Common myeloid progenitor, CD34-positive (primary cell): ENCODE measurements around the gene ADGRE3. TPM values are rescaled to one million over a fixed set of nuclear protein-coding genes. Genes with fewer than 3 reads are reported as not detected.
A peak's percentile ranks its signal among the peaks of the same experiment; 100 is the strongest.

Source experiments
- CTCF ChIA-PET: fragments of 350-600 bp; sonication (Branson Sonifier 250); formaldehyde crosslinking; loops from one replicate; lab custom pipeline; 2021; ENCODE audit warnings: antibody characterized with exemption; lab: Charles Lee
- POLR2A ChIA-PET: fragments of 350-600 bp; sonication (Branson Sonifier 250); formaldehyde crosslinking; loops from one replicate; lab custom pipeline; 2021; ENCODE audit warnings: antibody characterized with exemption; lab: Charles Lee
- DNase-seq, 3 donors: peaks; one replicate each; pipeline versions ENCODE4 v3.0.0 to v3.0.0-alpha.2; 2013
- H3K27ac ChIP-seq, 2 experiments: 1 replicate in 1 of 2; 2 replicates in 1 of 2; pipeline ENCODE4 v1.7.0; 2013; ENCODE audit warnings: inconsistent platforms in 2 of 2, low read length in 2 of 2, mild to moderate bottlenecking in 2 of 2, low read depth in 1 of 2, moderate library complexity in 1 of 2; ENCODE audit not compliant: severe bottlenecking in 2 of 2, insufficient read depth in 1 of 2, poor library complexity in 1 of 2
- H3K27me3 ChIP-seq, 5 experiments: replicated peaks in 2 of 5; 1 replicate in 3 of 5; 2 replicates in 2 of 5; pipeline versions ENCODE4 v1.6.1 to v1.7.0; 2013; ENCODE audit warnings: low read length in 4 of 5, mild to moderate bottlenecking in 2 of 5, moderate library complexity in 2 of 5, inconsistent platforms in 1 of 5; ENCODE audit not compliant: insufficient read depth in 5 of 5, control insufficient read depth in 4 of 5
- H3K36me3 ChIP-seq, 4 experiments: 1 replicate in 2 of 4; 2 replicates in 2 of 4; pipeline versions ENCODE4 v1.6.1 to v1.7.0; 2013; ENCODE audit warnings: low read length in 3 of 4, control low read depth in 1 of 4, mild to moderate bottlenecking in 1 of 4; ENCODE audit not compliant: control insufficient read depth in 4 of 4, insufficient read depth in 4 of 4
- H3K4me1 ChIP-seq, 4 experiments: 1 replicate in 3 of 4; 2 replicates in 1 of 4; pipeline versions ENCODE4 v1.6.1 to v1.7.1; 2013; ENCODE audit warnings: low read length in 3 of 4, mild to moderate bottlenecking in 3 of 4, control low read depth in 1 of 4, inconsistent platforms in 1 of 4, moderate library complexity in 1 of 4; ENCODE audit not compliant: control insufficient read depth in 4 of 4, insufficient read depth in 4 of 4; ENCODE audit errors: control extremely low read depth in 1 of 4
- H3K4me3 ChIP-seq, 7 experiments: 1 replicate in 4 of 7; 2 replicates in 3 of 7; pipeline versions ENCODE4 v1.5.1 to v1.7.0; 2013; ENCODE audit warnings: mild to moderate bottlenecking in 7 of 7, low read length in 6 of 7, moderate library complexity in 6 of 7, inconsistent platforms in 2 of 7, low read depth in 2 of 7, control low read depth in 1 of 7; ENCODE audit not compliant: insufficient read depth in 4 of 7, control insufficient read depth in 1 of 7; ENCODE audit errors: extremely low read depth in 1 of 7
- H3K9me3 ChIP-seq, 5 experiments: 1 replicate in 4 of 5; 2 replicates in 1 of 5; pipeline versions ENCODE4 v1.6.1 to v1.7.1; 2013; ENCODE audit warnings: low read length in 4 of 5, mild to moderate bottlenecking in 2 of 5, inconsistent platforms in 1 of 5, low read depth in 1 of 5, moderate library complexity in 1 of 5; ENCODE audit not compliant: control insufficient read depth in 4 of 5, insufficient read depth in 2 of 5; ENCODE audit errors: control extremely low read depth in 1 of 5
- WGBS: methylation state at CpG from one replicate; pipeline ENCODE4 v1.1.5; 2013; ENCODE audit not compliant: insufficient coverage; 5-methylcytosine and 5-hydroxymethylcytosine counted together
- polyA plus RNA-seq: library from polyadenylated mRNA; unstranded; fragments of 120-200 nt; gene quantifications from one replicate; pipeline ENCODE4 v1.2.1, GENCODE V29; 2013

Gene ADGRE3, protein sequence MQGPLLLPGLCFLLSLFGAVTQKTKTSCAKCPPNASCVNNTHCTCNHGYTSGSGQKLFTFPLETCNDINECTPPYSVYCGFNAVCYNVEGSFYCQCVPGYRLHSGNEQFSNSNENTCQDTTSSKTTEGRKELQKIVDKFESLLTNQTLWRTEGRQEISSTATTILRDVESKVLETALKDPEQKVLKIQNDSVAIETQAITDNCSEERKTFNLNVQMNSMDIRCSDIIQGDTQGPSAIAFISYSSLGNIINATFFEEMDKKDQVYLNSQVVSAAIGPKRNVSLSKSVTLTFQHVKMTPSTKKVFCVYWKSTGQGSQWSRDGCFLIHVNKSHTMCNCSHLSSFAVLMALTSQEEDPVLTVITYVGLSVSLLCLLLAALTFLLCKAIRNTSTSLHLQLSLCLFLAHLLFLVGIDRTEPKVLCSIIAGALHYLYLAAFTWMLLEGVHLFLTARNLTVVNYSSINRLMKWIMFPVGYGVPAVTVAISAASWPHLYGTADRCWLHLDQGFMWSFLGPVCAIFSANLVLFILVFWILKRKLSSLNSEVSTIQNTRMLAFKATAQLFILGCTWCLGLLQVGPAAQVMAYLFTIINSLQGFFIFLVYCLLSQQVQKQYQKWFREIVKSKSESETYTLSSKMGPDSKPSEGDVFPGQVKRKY
- 0.04 TPM for polyA plus RNA-seq

DNA sequence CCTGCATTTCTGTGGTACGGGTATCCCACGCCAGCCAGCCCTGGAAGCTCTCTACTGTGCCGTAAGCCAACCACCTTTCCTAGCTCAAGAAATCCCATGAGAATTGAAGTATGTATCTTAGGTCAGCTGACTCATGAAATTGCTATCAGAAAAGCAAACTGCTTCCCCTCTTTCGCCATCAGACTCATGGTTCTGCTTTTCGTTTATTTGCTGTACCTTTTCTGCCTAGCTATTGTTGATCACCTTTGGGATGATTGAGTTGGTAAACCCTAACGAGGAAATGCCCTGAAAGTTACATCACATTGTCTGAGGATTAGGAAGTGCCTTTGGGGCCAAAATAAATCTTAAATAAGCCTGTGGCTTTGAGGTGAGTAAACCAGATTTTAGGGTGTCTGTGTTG, at the start of gene ADGRE3:
Gene ADGRE3, minus strand, starts transcription at position 81 of the 400 bp plus-strand sequence. Its CDS starts 74 bp downstream, at position 7.
- Histone ChIP-seq H3K36me3 (no peaks in the 10 kb centered on the region), H3K27ac (no peak within 1 kb of the TSS), H3K4me3 (peak within 1 kb of the TSS in 2 of 7 experiments; percentile 42 to 57), H3K27me3 (no peaks in the 10 kb centered on the region), H3K9me3 (peaks cover 0 to 6% (median 5%) of the 10 kb centered on the region in 5 experiments), H3K4me1 (peaks cover 0 to 17% (median 11%) of the 10 kb centered on the region in 4 experiments)
- ChIA-PET POLR2A (interaction anchor here (1.0 to 1.4 kb wide), 2 partner anchors 9 to 156 kb away, joined by 3 to 4 read pairs; partner anchors contain the start of gene DNAJB1), CTCF (interaction anchor here (0.7 to 5.8 kb wide), 6 partner anchors 9 to 107 kb away, joined by 3 to 32 read pairs (median 4); no protein-coding TSS in a partner anchor)
- WGBS = 0% methylated on average over 3 of the region's 6 CpGs
- peak in 2 of 3 donors; percentile 70 to 75 for DNase-seq

- Histone ChIP-seq H3K27ac (no peak overlapping the region), H3K4me3 (no peak overlapping the region), H3K4me1 (no peaks in the 10 kb centered on the region), H3K36me3 (peaks cover 20 to 58% (median 26%) of the 10 kb centered on the region in 4 experiments), H3K27me3 (no peaks in the 10 kb centered on the region), H3K9me3 (peaks cover 17 to 86% (median 51%) of the 10 kb centered on the region in 5 experiments)
- WGBS = no CpG with 5 or more reads among the region's 2 CpGs
- ChIA-PET CTCF (no interaction called here), POLR2A (no interaction called here)
- peak in 1 of 3 donors; percentile 14 for DNase-seq
Measured at GRCh38 chr19:14722127-14722526, 47.5 kb upstream of the ADGRE3 start.

- no peak for DNase-seq
- ChIA-PET POLR2A (no interaction called here), CTCF (no interaction called here)
- no peaks in the 10 kb centered on the region for H3K4me1 ChIP-seq
- H3K36me3 ChIP-seq = peaks cover 36 to 83% (median 43%) of the 10 kb centered on the region in 4 experiments
- no peak overlapping the region for H3K27ac ChIP-seq
- peak overlapping the region in 1 of 7 experiments; percentile 43 for H3K4me3 ChIP-seq
- peaks cover 20 to 89% (median 56%) of the 10 kb centered on the region in 5 experiments for H3K9me3 ChIP-seq
- 100% methylated on average over 1 of the region's 3 CpGs for WGBS
- H3K27me3 ChIP-seq = no peaks in the 10 kb centered on the region
Measured at GRCh38 chr19:14719162-14719561, 44.5 kb upstream of the ADGRE3 start.

DNA sequence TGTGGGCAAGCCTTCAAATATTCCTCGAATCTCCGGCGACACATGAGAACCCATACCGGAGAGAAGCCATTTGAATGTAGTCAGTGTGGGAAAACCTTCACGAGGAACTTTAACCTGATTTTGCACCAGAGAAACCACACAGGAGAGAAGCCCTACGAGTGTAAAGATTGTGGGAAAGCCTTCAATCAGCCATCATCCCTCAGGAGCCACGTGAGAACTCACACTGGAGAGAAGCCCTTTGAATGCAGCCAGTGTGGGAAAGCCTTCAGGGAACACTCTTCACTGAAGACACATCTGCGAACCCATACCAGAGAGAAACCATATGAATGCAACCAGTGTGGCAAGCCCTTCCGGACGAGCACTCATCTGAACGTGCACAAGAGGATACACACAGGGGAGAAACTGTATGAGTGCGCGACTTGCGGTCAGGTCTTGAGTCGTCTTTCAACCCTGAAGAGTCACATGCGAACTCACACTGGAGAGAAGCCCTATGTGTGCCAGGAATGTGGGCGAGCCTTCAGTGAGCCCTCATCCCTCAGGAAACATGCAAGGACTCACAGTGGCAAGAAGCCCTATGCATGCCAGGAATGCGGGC, 44.0 kb upstream of the ADGRE3 start:
- Histone ChIP-seq H3K4me1 (no peaks in the 10 kb centered on the region), H3K27ac (no peak overlapping the region), H3K27me3 (no peaks in the 10 kb centered on the region), H3K36me3 (peaks cover 36 to 82% (median 43%) of the 10 kb centered on the region in 4 experiments), H3K9me3 (peaks cover 20 to 86% (median 56%) of the 10 kb centered on the region in 5 experiments), H3K4me3 (peak overlapping the region in 1 of 7 experiments; percentile 43)
- DNase-seq = no peak
- ChIA-PET POLR2A (no interaction called here), CTCF (no interaction called here)
- 99% methylated on average over 18 of the region's 18 CpGs for WGBS

DNA sequence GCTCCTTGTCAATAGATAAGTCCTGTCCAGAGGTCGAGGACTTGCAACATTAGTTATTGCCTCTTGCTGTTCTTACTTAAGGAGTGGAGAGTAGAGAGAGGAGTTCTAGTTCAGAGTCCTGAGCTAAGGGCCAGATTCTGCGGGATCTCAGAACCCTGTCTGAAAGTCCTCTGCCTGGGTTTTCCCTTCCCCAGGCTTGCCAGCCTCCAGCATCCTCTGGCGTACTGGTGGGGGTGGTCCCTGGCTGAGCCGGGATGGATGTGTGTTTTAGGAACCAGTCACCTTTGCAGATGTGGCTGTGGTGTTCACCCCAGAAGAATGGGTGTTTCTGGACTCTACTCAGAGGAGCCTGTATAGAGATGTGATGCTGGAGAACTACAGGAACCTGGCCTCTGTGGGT, 41.2 kb upstream of the ADGRE3 start:
- Histone ChIP-seq H3K4me1 (no peaks in the 10 kb centered on the region), H3K27me3 (no peaks in the 10 kb centered on the region), H3K4me3 (no peak overlapping the region), H3K27ac (no peak overlapping the region), H3K36me3 (peaks cover 35 to 90% (median 44%) of the 10 kb centered on the region in 4 experiments), H3K9me3 (peaks cover 11 to 67% (median 48%) of the 10 kb centered on the region in 5 experiments)
- POLR2A ChIA-PET = interaction anchor here (0.6 kb wide), 1 partner anchor 152 kb away, joined by 3 read pairs; no protein-coding TSS in a partner anchor
- CTCF ChIA-PET = interaction anchor here (0.7 kb wide), 1 partner anchor 142 kb away, joined by 4 read pairs; no protein-coding TSS in a partner anchor
- DNase-seq = no peak
- 100% methylated on average over 1 of the region's 4 CpGs for WGBS

DNA sequence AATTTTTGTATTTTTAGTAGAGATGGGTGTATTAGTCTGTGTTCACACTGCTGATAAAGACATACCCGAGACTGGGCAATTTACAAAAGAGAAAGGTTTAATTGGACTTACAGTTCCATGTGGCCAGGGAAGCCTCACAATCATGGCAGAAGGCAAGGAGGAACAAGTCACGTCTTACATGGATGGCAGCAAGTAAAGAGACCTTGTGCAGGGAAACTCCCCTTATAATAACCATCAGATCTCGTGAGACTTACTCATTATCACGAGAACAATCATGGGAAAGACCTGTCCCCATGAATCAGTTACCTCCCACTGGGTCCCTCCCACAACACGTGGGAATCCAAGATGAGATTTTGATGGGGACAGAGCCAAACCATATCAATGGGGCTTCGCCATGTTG, 29.8 kb upstream of the ADGRE3 start:
- Histone ChIP-seq H3K36me3 (peaks cover 31 to 93% (median 68%) of the 10 kb centered on the region in 4 experiments), H3K4me1 (no peaks in the 10 kb centered on the region), H3K4me3 (no peak overlapping the region), H3K27ac (no peak overlapping the region), H3K27me3 (no peaks in the 10 kb centered on the region), H3K9me3 (peaks cover 0 to 17% (median 15%) of the 10 kb centered on the region in 5 experiments)
- no peak for DNase-seq
- CTCF ChIA-PET = interaction anchor here (1.4 kb wide), 1 partner anchor 130 kb away, joined by 3 read pairs; no protein-coding TSS in a partner anchor
- 100% methylated on average over 5 of the region's 6 CpGs for WGBS
- POLR2A ChIA-PET = no interaction called here
